Osteoblast (primary cell): Measurements from ENCODE around the gene CACNA1C. TPM values are rescaled to one million over a fixed set of nuclear protein-coding genes. Genes with fewer than 3 reads are reported as not detected.

Experiments used
- DNase-seq: peaks from one replicate; pipeline ENCODE4 v3.0.0; 2011; ENCODE audit warnings: low spot score, mixed read lengths; ENCODE audit not compliant: insufficient read length; ENCODE audit errors: missing footprints
- H2AFZ ChIP-seq: 2 replicates; pipeline ENCODE4 v1.6.0; 2011; ENCODE audit warnings: mild to moderate bottlenecking, low read length
- H3K27ac ChIP-seq: 2 replicates; pipeline ENCODE4 v1.5.1; 2011; ENCODE audit warnings: mild to moderate bottlenecking, low read depth, low read length, moderate library complexity
- H3K27me3 ChIP-seq: 2 replicates; pipeline ENCODE4 v1.6.0; 2012; ENCODE audit warnings: mild to moderate bottlenecking, control low read depth, inconsistent platforms, low read length, moderate library complexity; ENCODE audit not compliant: insufficient read depth
- H3K36me3 ChIP-seq: 2 replicates; pipeline ENCODE4 v1.5.1; 2011; ENCODE audit warnings: mild to moderate bottlenecking, low read length, control low read depth, moderate library complexity; ENCODE audit not compliant: insufficient read depth
- H3K4me1 ChIP-seq: 2 replicates; pipeline ENCODE4 v1.5.1; 2011; ENCODE audit warnings: mild to moderate bottlenecking, low read length, control low read depth, moderate library complexity; ENCODE audit not compliant: insufficient read depth
- H3K4me2 ChIP-seq: 2 replicates; pipeline ENCODE4 v1.6.0; 2011; ENCODE audit warnings: mild to moderate bottlenecking, low read length; ENCODE audit not compliant: insufficient read depth
- H3K4me3 ChIP-seq: fragments of 200-600 bp; sonication (generic); 3 replicates; pipeline ENCODE4 v1.5.1; 2012; ENCODE audit warnings: mild to moderate bottlenecking, low read length, inconsistent platforms; ENCODE audit not compliant: insufficient read depth
- H3K79me2 ChIP-seq: 2 replicates; pipeline ENCODE4 v1.6.0; 2012; ENCODE audit warnings: mild to moderate bottlenecking, low read length, control low read depth, inconsistent platforms; ENCODE audit not compliant: insufficient read depth
- H3K9me3 ChIP-seq: 2 replicates; pipeline ENCODE4 v1.5.1; 2011; ENCODE audit warnings: low read depth, low read length, control low read depth
- H4K20me1 ChIP-seq: 2 replicates; pipeline ENCODE4 v1.6.0; 2012; ENCODE audit warnings: mild to moderate bottlenecking, low read length, control low read depth; ENCODE audit not compliant: insufficient read depth
- CTCF ChIP-seq: IDR thresholded peaks from 2 replicates; pipeline ENCODE4 v1.5.1; 2011; ENCODE audit warnings: mild to moderate bottlenecking, low read depth, low read length, moderate library complexity; ENCODE audit errors: extremely low read depth
- total RNA-seq: library from RNA; depleted of rRNA; stranded (reverse); fragments of >200 nt; gene quantifications from 2 replicates; pipeline ENCODE4 v1.2.3, GENCODE V29; 2012

CACNA1C gene
- total RNA-seq, 1 donor = 19.2 TPM

GRCh38 chr12:2514038-2514340, 461.2 kb downstream of the CACNA1C start:
- TF ChIP-seq CTCF = no peak
- DNase-seq = no peak

GRCh38 chr12:2520722-2521246, 468.0 kb downstream of the CACNA1C start:
- Histone ChIP-seq H3K27me3 (no peaks in the 10 kb centered on the region), H4K20me1 (no peaks in the 10 kb centered on the region), H2AFZ (no peak overlapping the region), H3K36me3 (no peaks in the 10 kb centered on the region), H3K9me3 (no peaks in the 10 kb centered on the region), H3K27ac (no peak overlapping the region), H3K4me3 (no peak overlapping the region), H3K4me1 (no peaks in the 10 kb centered on the region), H3K4me2 (no peak overlapping the region), H3K79me2 (no peaks in the 10 kb centered on the region)
- no peak for TF ChIP-seq CTCF
- no peak for DNase-seq

More at GRCh38 chr12:2514038-2514340, 461.2 kb downstream of the CACNA1C start:
- no peaks in the 10 kb centered on the region for H3K9me3 ChIP-seq
- no peak overlapping the region for H3K27ac ChIP-seq
- H3K4me3 ChIP-seq = no peak overlapping the region
- H3K4me1 ChIP-seq = no peaks in the 10 kb centered on the region
- H3K36me3 ChIP-seq = no peaks in the 10 kb centered on the region
- H4K20me1 ChIP-seq = no peaks in the 10 kb centered on the region
- H2AFZ ChIP-seq = no peak overlapping the region
- no peak overlapping the region for H3K4me2 ChIP-seq
- no peaks in the 10 kb centered on the region for H3K27me3 ChIP-seq
- no peaks in the 10 kb centered on the region for H3K79me2 ChIP-seq

GRCh38 chr12:2523317-2523716, 470.5 kb downstream of the CACNA1C start:
- H3K27ac ChIP-seq = no peak overlapping the region
- H3K9me3 ChIP-seq = no peaks in the 10 kb centered on the region
- H3K27me3 ChIP-seq = no peaks in the 10 kb centered on the region
- no peaks in the 10 kb centered on the region for H3K79me2 ChIP-seq
- DNase-seq = no peak
- no peak for TF ChIP-seq CTCF
- no peak overlapping the region for H3K4me3 ChIP-seq
- H3K36me3 ChIP-seq = no peaks in the 10 kb centered on the region
- H3K4me1 ChIP-seq = no peaks in the 10 kb centered on the region
- H2AFZ ChIP-seq = no peak overlapping the region
- no peak overlapping the region for H3K4me2 ChIP-seq
- no peaks in the 10 kb centered on the region for H4K20me1 ChIP-seq

- H2AFZ ChIP-seq = no peak overlapping the region
- H3K27ac ChIP-seq = no peak overlapping the region
- no peak for DNase-seq
- H3K36me3 ChIP-seq = no peaks in the 10 kb centered on the region
- no peaks in the 10 kb centered on the region for H4K20me1 ChIP-seq
- no peaks in the 10 kb centered on the region for H3K79me2 ChIP-seq
- H3K4me1 ChIP-seq = no peaks in the 10 kb centered on the region
- TF ChIP-seq CTCF = no peak
- H3K4me2 ChIP-seq = no peak overlapping the region
- H3K9me3 ChIP-seq = no peaks in the 10 kb centered on the region
- no peaks in the 10 kb centered on the region for H3K27me3 ChIP-seq
- no peak overlapping the region for H3K4me3 ChIP-seq
These were observed 471.1 kb downstream of the CACNA1C start for GRCh38 chr12:2523844-2524243.
